Left renal cortex interstitium (tissue), 4 donors: ENCODE results near the gene TSPOAP1. TPM values are rescaled to one million over a fixed set of nuclear protein-coding genes. Genes with fewer than 3 reads are reported as not detected.

ENCODE experiments used
- DNase-seq, 4 donors: peaks; one replicate each; pipeline ENCODE4 v3.0.0-alpha.2; 2013; ENCODE audit warnings: low read depth in 4 of 4, low spot score in 2 of 4, missing footprints in 1 of 4
- polyA plus RNA-seq, 4 donors: library from polyadenylated mRNA; unstranded; fragments of 120-200 nt; gene quantifications; one replicate each; pipeline ENCODE4 v1.2.1, GENCODE V29; 2013; ENCODE audit not compliant: insufficient read length in 4 of 4

The TSPOAP1 gene
- polyA plus RNA-seq, 4 donors: 33.2 to 77.6 (median 60.3) TPM

- no peak for DNase-seq
Observed at GRCh38 chr17:58267347-58268324, 61.0 kb downstream of the TSPOAP1 start.

- DNase-seq: no peak
Observed at GRCh38 chr17:58265902-58266875, 62.4 kb downstream of the TSPOAP1 start.

GRCh38 chr17:58265271-58265670 lies 63.3 kb downstream of the TSPOAP1 start:
- no peak for DNase-seq

- DNase-seq: no peak
Observed at GRCh38 chr17:58264407-58265103, 64.0 kb downstream of the TSPOAP1 start.

GRCh38 chr17:58263773-58264172 lies 64.8 kb downstream of the TSPOAP1 start:
- DNase-seq: no peak

- no peak for DNase-seq
Observed at GRCh38 chr17:58262149-58262548, 66.4 kb downstream of the TSPOAP1 start.

- no peak for DNase-seq
Observed at GRCh38 chr17:58254803-58255202, 73.8 kb downstream of the TSPOAP1 start.

- DNase-seq: no peak
Observed at GRCh38 chr17:58253082-58253481, 75.5 kb downstream of the TSPOAP1 start.

- no peak for DNase-seq
Observed at GRCh38 chr17:58252141-58252540, 76.5 kb downstream of the TSPOAP1 start.

Other genes with a start within 250 kb of the TSPOAP1 start
- gene DYNLL2, start 245.4 kb downstream of the TSPOAP1 start, polyA plus RNA-seq: 10 to 100 TPM; 75.0 to 83.2 (median 79.1) TPM
- under 1 TPM in 2 of 4 donors, not detected in 2; 0.07 to 0.08 TPM for gene OR4D1, start 180.4 kb downstream of the TSPOAP1 start, polyA plus RNA-seq
- gene OR4D2, start 161.8 kb downstream of the TSPOAP1 start, polyA plus RNA-seq: not detected
- 1 to 10 TPM in 2 of 4 donors, under 1 TPM in 2; 0.46 to 1.7 (median 0.92) TPM for gene EPX, start 136.1 kb downstream of the TSPOAP1 start, polyA plus RNA-seq
- gene MKS1, start 109.5 kb downstream of the TSPOAP1 start, polyA plus RNA-seq: 10 to 100 TPM; 34.8 to 56.9 (median 46.3) TPM
- under 1 TPM in 3 of 4 donors, not detected in 1; 0.16 to 0.25 (median 0.19) TPM for gene LPO, start 90.2 kb downstream of the TSPOAP1 start, polyA plus RNA-seq
- gene MPO, start 47.9 kb downstream of the TSPOAP1 start, polyA plus RNA-seq: 10 to 100 TPM in 1 of 4 donors, 1 to 10 TPM in 3; 2.8 to 10.8 (median 4.0) TPM
- 100 to 1,000 TPM; 125 to 146 (median 135) TPM for gene SUPT4H1, start 23.4 kb upstream of the TSPOAP1 start, polyA plus RNA-seq
- 10 to 100 TPM; 11.2 to 16.8 (median 12.5) TPM for gene RNF43, start 88.7 kb upstream of the TSPOAP1 start, polyA plus RNA-seq
- gene HSF5, start 159.6 kb upstream of the TSPOAP1 start, polyA plus RNA-seq: under 1 TPM; 0.36 to 0.49 (median 0.38) TPM
- gene MTMR4, start 185.8 kb upstream of the TSPOAP1 start, polyA plus RNA-seq: 10 to 100 TPM; 37.1 to 74.0 (median 55.0) TPM